Measurements from ENCODE around the gene EHMT1.

DNA sequence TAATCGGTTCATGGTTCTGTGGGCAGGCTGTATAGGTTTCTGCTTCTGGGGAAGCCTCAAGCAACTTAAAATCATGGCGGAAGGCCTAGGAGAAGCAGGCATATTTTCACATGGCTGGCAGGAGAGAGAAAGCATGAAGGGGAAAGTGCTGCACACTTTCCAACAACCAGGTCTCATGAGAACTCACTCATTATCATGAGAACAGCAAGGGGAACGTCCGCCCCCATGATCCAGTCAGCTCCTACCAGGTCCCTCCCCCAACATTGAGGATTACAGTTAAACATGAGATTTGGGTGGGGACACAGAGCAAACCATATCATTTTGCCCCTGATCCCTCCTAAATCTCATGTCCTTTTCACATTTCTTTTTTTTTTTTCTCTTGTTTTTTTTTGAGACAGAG lies 82.1 kb downstream of the EHMT1 start:
- TF ChIP-seq, protein P1, sequence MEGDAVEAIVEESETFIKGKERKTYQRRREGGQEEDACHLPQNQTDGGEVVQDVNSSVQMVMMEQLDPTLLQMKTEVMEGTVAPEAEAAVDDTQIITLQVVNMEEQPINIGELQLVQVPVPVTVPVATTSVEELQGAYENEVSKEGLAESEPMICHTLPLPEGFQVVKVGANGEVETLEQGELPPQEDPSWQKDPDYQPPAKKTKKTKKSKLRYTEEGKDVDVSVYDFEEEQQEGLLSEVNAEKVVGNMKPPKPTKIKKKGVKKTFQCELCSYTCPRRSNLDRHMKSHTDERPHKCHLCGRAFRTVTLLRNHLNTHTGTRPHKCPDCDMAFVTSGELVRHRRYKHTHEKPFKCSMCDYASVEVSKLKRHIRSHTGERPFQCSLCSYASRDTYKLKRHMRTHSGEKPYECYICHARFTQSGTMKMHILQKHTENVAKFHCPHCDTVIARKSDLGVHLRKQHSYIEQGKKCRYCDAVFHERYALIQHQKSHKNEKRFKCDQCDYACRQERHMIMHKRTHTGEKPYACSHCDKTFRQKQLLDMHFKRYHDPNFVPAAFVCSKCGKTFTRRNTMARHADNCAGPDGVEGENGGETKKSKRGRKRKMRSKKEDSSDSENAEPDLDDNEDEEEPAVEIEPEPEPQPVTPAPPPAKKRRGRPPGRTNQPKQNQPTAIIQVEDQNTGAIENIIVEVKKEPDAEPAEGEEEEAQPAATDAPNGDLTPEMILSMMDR (conservative IDR thresholded peaks at IDR 0.05; ENCODE audit: low read length) = no peak
- no peak for TF ChIP-seq EZH2phosphoT487 (IDR thresholded peaks at IDR 0.05; ENCODE audit: borderline replicate concordance, low read depth, low read length)
